ENCODE results near the gene KIAA0513.
A peak's percentile ranks its signal among the peaks of the same experiment; 100 is the strongest.

The KIAA0513 gene

DNA sequence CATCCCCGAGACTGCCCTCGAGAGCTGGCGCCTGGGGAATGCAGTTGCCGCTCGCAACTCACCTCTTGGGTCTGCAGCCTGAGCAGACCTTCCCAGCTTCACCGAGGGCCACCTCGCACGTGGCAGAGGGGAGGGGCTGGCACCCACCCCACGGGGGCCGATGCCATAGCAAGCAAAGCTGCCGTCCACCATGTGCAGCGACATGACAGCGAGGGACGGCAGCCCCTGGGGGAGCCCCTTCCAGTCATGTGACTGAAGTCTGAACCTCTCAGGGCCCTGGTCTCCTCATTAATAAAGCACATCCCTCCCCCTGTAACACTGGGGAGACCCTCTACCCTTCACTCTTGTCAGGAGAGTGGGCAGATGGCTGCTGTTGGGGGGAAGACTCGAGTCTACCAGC is 54.2 kb downstream of the KIAA0513 start:
- TF ChIP-seq, protein P1, sequence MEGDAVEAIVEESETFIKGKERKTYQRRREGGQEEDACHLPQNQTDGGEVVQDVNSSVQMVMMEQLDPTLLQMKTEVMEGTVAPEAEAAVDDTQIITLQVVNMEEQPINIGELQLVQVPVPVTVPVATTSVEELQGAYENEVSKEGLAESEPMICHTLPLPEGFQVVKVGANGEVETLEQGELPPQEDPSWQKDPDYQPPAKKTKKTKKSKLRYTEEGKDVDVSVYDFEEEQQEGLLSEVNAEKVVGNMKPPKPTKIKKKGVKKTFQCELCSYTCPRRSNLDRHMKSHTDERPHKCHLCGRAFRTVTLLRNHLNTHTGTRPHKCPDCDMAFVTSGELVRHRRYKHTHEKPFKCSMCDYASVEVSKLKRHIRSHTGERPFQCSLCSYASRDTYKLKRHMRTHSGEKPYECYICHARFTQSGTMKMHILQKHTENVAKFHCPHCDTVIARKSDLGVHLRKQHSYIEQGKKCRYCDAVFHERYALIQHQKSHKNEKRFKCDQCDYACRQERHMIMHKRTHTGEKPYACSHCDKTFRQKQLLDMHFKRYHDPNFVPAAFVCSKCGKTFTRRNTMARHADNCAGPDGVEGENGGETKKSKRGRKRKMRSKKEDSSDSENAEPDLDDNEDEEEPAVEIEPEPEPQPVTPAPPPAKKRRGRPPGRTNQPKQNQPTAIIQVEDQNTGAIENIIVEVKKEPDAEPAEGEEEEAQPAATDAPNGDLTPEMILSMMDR (IDR thresholded peaks at IDR 0.05; ENCODE audit: low read depth, low read length) = no peak
- no peak for DNase-seq (ENCODE audit: extremely low read depth, low read depth)

DNA sequence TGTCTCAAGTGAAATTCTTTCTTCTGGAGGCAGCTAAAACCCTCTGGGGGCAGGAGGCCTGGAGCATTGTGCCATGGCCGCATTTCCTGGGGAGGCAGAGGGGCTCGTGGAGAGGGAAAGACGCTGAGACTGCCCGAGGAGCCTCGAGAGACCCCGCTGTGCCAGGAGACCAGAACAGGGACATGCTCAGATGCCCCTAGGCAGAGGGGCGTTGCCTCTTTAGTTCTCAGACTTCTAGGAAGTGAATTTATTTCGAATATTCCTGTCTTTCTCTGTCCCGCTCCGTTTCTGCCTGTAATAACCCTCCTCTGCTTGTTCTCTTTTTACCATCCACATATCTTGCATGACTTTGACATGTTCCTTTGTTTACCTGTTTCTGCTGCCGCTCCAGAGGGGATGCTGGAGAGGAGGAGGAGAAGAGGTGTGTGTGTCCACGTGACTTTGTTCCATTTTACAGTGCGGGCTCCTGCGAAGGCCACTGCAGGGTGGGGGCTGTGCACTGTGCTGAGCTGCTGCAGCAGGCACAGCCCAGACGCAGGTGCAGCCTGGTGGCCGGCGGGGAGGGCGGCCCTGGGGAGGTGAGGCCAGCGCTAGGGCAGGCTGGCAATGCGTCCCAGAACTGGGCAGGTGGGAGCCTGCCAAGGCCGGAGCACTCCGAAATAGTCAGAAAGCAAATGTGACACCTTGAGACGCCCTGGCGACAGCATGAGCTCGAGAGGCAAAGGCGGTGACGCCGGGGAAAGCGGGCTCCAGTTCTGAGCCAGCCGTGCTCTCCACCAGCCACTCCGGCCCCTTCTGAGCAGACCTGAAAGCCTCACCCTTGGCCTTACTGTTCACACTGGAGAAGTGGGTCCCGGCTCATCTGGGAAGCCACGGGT is 54.8 kb downstream of the KIAA0513 start:
- no peak for DNase-seq (ENCODE audit: extremely low read depth, low read depth)
- TF ChIP-seq, protein P1 (IDR thresholded peaks at IDR 0.05; ENCODE audit: low read depth, low read length) = no peak

DNA sequence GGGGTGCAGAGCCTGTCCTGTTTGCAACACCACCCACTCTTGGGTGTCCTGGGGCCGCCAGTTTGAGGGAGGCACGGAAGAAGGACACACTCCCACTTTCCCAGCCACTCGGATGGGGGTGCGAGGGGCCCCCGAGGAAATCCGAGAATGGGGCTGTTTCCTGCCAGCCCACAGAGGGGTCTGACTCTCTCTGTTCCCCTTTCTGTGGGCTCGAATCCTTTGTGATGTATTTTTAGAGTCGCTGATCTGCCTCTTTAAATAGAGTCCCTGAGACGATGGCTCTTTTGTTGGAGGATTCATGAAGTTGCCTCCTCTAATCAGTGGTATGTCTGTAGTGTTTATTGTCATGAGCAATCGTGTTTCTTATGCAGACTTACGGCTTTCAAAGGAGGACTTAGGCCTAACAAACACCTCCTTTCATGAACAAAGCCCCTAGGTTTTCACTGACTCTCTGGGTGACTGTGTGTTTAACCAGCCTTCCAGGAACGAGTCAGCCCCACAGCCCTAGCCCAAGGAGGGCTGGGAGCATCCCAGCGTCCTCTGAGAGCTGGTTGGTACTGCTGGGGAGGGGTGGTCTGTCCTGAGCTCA is 55.5 kb downstream of the KIAA0513 start:
- TF ChIP-seq, protein P1 (IDR thresholded peaks at IDR 0.05; ENCODE audit: low read depth, low read length) = no peak
- DNase-seq (ENCODE audit: extremely low read depth, low read depth) = no peak

DNA sequence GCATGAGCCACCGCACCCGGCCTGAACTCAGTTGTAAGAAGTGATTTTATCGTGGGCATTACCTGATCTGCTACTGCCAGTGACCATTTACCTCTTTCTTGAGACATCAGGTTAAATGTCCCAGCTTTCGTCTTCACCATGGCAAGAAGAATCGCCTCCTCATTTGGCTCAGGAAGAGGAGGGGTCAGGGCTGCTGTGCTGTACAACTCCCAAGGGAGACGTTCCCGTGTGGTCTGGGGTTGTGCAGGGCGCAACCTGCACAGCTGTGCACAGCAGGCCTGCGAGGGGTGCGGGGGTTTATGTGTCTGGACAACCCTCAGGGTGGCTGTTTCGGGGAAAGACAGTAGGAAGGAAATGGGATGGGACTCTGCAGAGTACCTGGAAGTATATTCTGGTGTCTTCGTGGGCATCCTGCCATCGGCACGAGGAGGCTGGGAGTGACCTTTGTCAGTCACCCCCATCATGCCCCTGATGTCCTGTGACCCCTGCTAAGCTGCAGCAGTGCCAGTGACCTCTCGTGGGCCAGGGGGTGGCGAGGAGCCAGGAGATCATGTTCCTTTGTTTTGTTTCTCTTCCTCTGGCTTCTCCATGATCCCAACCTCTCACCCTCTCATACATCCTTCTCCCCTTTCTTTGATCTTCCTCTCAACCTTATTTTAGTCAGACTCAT is 57.4 kb downstream of the KIAA0513 start:
- no peak for DNase-seq (ENCODE audit: extremely low read depth, low read depth)
- TF ChIP-seq, protein P1 (IDR thresholded peaks at IDR 0.05; ENCODE audit: low read depth, low read length) = no peak

DNA sequence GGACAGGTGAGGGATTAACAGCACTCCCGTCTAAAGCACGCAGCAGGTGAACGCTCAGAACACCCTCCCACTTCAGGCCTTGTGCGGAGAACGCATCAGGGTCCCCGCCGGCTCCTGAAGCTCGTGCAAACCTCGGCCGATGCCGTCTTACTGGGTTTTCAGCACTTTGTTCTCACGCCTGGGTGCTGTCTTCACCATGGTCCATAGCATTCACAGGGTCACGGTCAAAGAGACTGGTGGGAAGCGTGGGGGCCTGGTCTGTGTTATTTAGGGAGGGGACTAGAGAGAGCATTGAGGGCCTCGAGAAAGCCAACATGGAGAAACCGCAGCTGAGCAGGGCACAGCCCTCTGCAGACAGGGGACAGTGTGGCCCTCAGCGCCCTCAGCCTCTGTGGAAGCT is 58.1 kb downstream of the KIAA0513 start:
- TF ChIP-seq, protein P1 (IDR thresholded peaks at IDR 0.05; ENCODE audit: low read depth, low read length) = no peak
- DNase-seq (ENCODE audit: extremely low read depth, low read depth) = no peak

DNA sequence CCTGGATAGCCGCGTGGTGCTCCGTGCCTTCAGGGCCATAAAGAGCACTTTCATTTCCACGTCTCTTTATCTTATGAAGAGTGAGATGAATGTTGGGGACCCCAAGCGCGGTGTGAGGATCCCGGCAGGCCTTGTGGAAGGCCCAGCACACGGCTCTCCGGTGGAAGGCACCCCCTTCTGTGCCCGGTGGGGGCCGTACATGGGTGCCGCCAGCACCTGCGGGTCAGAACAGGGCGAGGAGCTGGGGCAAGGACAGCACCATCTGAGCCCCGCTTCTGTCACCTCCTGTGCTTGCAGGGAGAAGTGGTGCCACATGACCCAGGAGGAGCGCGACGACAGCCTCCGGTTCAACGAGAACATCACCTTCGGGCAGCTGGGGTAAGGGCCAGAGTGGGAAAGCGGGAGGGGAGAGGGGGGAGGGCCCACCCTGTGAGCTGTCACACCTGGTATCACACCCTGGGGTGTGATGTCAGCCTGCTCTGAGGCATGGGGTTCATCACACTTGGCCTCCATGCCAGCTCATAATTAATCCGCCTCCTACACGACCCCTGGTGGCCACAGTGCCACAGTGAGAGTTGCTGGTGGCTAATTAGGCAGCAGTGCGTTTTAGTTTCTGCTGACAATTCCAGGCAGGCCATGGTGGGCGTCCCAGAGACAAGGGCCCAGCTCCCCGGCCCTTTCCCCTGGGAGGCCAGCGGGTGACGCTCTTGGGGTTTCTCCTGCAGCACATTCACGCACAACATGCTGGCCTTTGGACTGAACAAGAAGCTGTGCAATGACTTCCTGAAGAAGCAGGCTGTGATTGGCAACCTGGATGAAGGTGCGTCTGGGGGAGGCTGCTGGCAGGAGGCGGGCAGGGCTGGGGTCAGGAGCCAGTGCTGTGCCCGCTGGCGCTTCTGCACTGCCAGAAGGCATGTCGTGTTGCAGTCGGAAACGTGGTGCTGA is 59.0 kb downstream of the KIAA0513 start:
- peak; percentile 20 for DNase-seq (ENCODE audit: extremely low read depth, low read depth)

More for the DNA sequence above, 59.0 kb downstream of the KIAA0513 start:
- TF ChIP-seq, protein P1 (IDR thresholded peaks at IDR 0.05; ENCODE audit: low read depth, low read length) = peak; percentile 84

Data from AG09319 (cell line).